Sigmoid colon (tissue), 3 donors: ENCODE measurements around the gene GPRASP3.
A peak's percentile ranks its signal among the peaks of the same experiment; 100 is the strongest.

Experiments
- CTCF ChIP-seq, 4 experiments: fragments of 450-650 bp in 3 of 4; fragments of 200-600 bp in 1 of 4; IDR thresholded peaks; one replicate each; pipeline ENCODE4 v1.5.1; 2016 to 2019; ENCODE audit warnings: antibody characterized with exemption in 4 of 4, mild to moderate bottlenecking in 3 of 4, moderate library complexity in 2 of 4
- POLR2A ChIP-seq, 2 donors: fragments of 450-650 bp; IDR thresholded peaks; one replicate each; pipeline ENCODE4 v1.6.1; 2016; ENCODE audit warnings: antibody characterized with exemption in 2 of 2, mild to moderate bottlenecking in 2 of 2, moderate library complexity in 2 of 2

- no peak for TF ChIP-seq CTCF (IDR thresholded peaks at IDR 0.05)
- TF ChIP-seq POLR2A (IDR thresholded peaks at IDR 0.05) = peak in 1 of 2 donors; percentile 10
Observed at GRCh38 chrX:102712216-102712966, 8.2 kb upstream of the GPRASP3 start, which contains the start of gene GPRASP2.
